ENCODE data around the gene INO80D. TPM values are rescaled to one million over a fixed set of nuclear protein-coding genes. Genes with fewer than 3 reads are reported as not detected.
"Not testable (repeated sequence)": the region's sequence is repeated elsewhere in the genome, so short reads cannot be mapped to it uniquely, and the experiment has no call there.

The INO80D gene
- total RNA-seq, 1 donor from 2014 or later = 6.0 TPM

DNA sequence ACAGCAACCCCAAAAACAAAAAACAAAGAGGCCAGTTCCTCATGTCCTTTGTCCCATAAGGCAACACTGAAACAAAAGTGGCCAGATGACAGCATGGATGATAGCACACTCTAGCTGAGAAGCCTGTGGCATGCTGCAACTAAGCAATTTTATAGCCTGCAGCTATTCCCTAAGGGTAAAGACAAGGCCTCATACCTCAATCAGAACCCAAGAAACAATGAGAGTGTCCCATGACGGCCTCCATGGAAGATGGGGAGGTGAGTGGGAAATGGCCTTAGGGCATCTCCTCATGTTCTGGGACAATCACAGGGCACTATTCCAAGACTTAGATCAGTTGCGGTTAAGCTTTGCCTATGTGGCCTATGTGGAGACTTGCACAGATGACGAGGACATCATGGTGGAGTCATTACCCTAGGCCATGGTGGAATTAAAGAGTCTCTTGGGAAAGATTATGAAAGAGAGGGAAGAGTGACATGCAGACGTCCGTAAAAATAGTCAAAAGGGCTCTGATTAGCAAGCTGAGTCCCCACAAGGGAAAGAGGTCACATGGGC lies 103.1 kb downstream of the INO80D start:
- no peak for DNase-seq (ENCODE audit: low read depth in 2 of 2)

DNA sequence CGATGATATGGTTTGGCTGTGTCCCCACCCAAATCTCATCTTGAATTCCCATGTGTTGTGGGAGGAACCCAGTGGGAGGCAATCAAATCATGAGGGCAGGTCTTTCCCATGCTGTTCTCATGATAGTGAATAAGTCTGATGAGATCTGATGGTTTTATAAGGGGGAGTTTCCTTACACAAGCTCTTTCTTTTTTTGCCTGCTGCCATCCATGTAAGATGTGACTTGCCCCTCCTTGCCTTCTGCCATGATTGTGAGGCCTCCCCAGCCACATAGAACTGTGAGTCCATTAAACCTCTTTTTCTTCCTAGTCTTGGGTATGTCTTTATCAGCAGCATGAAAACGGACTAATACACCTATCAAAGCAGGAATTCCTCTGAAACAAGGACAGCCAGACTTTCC lies 107.2 kb downstream of the INO80D start:
- not testable (repeated sequence) for DNase-seq (ENCODE audit: low read depth in 2 of 2)

DNA sequence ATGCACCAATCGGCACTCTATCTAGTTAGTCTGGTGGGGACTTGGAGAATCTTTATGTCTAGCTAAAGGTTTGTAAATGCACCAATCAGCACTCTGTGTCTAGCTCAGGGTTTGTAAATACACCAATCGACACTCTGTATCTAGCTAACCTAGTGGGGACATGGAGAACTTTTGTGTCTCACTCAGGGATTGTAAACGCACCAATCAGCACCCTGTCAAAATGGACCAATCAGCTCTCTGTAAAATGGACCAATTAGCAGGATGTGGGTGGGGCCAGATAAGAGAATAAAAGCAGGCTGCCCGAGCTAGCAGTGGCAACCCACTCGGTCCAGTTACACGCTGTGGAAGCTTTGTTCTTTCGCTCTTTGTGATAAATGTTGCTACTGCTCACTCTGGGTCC lies 108.3 kb downstream of the INO80D start:
- not testable (repeated sequence) for DNase-seq (ENCODE audit: low read depth in 2 of 2)

DNA sequence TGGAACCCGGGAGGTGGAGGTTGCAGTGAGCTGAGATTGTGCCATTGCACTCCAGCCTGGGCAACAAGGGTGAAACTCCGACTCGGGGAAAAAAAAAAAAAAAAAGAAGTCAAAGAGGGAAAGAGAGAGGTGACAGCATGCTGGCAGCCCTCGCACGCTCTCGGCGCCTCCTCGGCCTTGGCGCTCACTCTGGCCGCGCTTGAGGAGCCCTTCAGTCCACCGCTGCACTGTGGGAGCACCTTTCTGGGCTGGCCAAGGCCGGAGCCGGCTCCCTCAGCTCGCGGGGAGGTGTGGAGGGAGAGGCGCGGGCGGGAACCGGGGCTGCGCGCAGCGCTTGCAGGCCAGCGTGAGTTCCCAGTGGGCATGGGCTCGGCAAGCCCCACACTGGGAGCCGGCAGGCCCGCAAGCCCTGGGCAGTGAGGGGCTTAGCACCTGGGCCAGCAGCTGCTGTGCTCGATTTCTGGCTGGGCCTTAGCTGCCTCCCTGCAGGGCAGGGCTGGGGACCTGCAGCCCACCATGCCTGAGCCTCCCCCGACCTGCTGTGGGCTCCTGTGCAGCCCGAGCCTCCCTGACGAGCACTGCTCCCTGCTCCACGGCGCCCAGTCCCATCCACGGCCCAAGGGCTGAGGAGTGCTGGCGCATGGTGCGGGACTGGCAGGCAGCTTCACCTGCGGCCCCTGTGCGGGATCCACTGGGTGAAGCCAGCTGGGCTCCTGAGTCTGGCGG lies 108.9 kb downstream of the INO80D start:
- not testable (repeated sequence) for DNase-seq (ENCODE audit: low read depth in 2 of 2)

DNA sequence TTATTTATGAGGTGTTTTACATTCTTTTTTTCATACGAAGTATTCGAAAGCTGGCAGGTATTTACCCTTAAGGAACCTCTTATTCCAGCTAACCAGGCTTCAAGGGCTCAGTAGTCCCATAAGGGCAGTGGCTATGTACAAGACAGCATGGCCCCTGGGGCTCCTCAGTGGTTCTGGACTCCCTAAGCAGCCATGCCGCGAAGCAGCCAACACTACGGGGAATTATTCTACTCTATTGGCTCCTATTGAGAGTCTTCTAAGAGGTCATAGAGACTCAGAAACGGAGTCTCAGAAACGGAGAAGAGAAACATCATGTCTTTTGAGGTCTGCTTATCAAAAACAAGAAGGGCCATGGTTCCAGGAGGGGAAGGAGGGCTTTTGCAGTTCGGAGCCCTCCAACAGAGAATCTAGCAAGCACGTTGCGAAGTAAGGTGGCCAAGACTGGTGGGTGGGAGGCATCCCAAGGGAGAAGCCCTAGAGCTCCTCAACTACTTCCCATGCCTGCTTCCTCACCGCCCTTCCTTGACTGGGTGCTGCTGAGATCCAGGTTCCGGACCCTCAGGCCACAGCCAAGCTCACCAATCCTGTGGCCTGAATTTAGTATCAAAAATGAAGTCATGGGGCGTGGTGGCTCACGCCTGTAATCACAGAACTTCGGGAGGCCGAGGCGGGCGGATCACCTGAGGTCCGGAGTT lies 109.7 kb downstream of the INO80D start:
- no peak for DNase-seq (ENCODE audit: low read depth in 2 of 2)

DNA sequence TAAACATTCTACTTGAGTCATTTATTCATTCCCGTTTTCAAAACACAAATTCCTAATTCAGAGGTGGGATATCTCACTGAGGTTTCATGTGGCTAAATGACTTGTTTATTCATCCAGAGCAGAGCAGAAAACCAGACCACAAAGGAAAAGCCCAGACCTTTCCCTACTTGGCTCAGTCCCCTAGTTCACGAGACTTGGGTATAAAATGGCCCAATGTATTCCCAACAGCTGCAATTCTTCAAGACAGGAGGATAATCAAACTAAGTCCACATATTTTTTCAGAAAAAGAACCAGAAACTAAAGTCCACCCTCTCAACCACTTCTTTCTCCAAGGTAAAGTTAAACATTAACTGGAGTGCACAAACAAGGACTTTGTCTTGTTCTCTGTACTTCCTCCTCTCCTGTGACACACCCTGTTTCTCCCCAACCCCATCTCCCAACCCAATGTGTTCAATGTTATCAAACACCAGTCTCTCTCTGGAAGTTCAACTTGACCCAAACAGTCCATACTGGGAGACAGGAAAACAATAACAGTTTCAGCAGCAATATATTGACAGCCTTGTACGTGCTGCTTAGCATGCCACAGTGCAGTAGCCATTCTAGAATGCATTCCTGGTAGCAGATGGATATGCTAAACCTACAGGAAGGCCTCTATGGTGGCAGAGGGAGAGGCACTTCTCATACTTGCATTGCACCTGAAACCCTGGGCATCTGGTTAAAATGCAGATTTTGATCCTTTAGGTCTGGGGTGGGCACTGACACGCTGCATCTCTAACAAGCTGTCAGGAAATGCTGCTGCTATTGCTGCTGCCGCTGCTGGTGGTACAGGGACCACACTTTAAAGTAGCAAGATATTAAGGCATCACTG lies 110.7 kb downstream of the INO80D start:
- DNase-seq (ENCODE audit: low read depth in 2 of 2) = no peak

DNA sequence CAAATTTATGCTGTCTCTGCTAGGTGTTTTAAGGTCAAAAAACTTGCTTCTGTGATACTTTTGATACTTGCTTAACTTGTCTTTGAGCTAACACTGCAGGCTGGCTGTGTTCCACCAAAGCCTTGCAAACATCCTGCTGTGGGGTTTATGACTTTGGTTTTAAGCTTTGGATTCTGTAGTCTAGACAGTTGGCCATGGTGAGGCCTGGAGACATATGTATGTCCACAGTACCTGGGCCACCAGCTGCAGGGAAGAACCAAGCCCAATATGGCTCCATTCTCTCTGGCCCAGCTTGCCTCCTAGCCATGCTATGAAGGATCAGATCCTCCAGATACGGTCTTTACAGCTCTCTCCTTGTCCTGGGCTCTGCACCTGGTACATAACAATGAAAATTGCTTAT lies 113.9 kb downstream of the INO80D start:
- no peak for DNase-seq (ENCODE audit: low read depth in 2 of 2)

DNA sequence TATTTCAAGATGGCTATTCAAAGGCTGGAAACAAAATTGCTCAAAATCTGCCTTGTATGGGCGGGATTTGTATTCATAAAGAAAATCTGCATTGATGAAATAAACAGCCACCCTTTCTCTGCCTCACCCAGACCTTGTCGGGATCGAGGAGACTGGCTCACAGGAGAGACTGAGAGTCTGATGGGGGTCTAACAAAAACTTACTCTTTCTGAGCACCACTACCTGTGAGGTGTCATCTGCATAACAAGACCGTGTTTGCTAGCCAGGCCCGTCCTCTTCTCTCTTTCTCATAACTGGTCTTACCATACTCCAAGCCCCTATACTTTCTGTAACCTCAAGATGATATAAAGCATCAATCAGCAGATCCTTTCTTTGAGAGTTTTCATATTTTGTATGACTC lies 115.6 kb downstream of the INO80D start:
- DNase-seq (ENCODE audit: low read depth in 2 of 2) = no peak

DNA sequence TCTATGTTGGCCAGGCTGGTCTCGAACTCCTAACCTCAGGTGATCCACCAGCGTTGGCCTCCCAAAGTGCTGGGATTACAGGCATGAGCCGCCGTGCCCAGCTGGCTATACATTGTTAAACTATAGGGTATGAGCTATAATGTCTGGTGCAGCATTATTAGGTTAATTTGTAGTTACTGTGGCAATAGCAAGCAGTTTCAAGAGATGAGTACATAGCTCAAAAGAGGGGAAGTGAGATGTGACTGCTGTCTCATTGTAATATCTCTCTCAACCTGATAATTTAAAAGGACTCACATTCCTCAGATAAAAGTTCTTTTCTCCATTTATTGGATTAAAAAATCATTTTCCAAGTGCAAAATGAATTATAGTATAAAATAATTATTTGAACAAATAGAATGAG lies 116.4 kb downstream of the INO80D start:
- DNase-seq (ENCODE audit: low read depth in 2 of 2) = no peak

DNA sequence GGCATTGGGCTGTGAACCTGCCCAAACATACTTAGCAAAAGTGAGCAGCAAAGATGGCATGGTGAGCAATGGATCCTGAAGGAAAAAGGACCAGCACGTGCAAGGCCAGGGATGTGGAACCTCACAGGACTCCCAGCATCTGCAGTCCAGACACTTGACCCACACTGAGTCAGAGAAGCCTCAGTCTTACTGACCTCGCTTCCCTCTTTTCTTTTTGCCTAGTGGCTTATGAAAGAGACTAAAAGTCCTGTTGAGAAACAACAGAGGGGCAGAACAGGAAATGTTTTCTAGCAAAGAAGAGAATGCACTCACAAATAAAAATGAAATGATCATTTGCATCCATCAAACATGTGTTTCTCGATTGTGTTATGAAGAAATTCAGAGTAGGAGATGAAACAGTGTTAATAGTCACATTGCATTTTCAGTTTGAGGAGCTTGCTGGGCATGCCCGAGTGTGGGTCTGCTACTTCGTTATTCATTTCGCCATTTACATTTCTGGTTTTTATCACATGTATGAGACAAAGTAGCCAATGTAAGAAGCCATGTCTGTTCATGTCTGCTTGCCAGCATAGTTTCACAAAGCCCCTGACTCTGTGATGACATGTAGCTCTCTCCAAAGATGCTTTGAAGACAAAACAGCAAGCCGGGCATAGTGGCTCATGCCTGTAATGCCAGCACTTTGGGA lies 118.4 kb downstream of the INO80D start:
- peak in 1 of 2 donors; percentile 25 for DNase-seq (ENCODE audit: low read depth in 2 of 2)

DNA sequence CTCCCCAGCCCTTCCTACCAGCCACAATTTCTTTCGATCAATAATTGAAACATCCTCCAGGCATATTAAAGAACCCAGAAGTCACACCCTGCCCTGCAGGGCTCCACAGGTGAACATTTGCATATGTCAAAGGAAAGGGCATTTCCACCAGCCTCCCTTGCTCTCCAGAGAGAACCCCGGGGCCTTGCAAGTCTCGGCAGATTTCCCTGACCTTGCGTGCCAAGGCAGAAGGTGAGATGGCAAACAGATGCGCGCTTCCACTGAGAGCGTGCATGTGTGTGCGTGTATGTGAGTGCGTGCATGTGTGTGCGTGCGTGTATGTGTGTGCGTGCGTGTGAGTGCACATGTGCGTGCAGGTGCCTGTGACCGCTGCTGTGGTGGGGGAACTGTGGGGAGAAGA lies 120.3 kb downstream of the INO80D start:
- DNase-seq (ENCODE audit: low read depth in 2 of 2) = no peak

DNA sequence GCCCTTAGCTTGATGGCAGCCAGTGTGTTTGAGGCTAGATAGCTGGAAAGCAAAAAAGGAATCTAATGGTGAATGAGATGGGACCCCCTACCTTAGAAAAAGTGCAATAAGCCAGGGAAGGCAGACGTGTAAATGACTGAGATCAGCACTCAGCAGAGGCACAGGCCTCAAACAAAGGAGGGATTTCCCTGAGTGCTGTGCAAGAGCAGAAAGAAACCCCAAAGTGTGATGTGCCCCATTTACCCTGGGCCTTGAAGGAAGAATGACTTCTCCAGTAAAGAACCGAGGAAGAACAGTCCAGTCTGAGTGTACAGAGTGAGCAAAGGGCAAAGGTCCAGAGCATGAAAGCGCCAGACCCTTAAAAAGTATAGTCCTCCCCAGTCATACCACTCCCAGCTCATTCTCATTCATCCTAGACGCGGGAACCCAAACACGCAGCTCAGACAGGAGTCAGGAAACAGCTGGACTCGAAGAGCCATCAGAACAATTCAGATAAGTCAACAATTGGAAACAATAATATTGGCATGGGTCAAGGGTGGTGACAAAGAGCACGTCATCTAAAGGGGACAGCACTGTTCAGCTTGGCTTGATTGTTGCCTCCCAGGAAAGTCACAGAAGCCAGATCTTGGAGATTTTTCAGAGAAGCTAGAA lies 121.7 kb downstream of the INO80D start:
- DNase-seq (ENCODE audit: low read depth in 2 of 2) = peak; percentile 93 to 94

DNA sequence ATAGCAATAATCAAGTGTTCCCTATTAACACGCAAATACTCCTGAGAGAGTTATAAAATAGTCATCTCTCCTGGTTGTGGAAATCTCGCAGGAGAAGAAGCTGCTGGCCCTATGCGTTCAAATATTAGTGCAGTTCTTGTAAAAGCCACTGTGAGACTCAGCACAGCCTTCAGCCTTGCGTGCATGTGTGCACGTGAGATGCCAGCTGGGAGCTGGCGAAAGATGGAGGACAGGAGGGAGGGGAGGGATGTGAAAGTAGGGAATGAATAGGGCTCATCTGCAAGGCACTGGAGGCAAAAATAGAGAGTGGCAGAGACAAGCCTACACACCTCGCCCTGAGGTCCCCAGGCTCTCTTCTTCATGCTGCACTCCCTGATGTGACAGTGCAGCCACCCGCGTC lies 126.5 kb downstream of the INO80D start:
- no peak for DNase-seq (ENCODE audit: low read depth in 2 of 2)

DNA sequence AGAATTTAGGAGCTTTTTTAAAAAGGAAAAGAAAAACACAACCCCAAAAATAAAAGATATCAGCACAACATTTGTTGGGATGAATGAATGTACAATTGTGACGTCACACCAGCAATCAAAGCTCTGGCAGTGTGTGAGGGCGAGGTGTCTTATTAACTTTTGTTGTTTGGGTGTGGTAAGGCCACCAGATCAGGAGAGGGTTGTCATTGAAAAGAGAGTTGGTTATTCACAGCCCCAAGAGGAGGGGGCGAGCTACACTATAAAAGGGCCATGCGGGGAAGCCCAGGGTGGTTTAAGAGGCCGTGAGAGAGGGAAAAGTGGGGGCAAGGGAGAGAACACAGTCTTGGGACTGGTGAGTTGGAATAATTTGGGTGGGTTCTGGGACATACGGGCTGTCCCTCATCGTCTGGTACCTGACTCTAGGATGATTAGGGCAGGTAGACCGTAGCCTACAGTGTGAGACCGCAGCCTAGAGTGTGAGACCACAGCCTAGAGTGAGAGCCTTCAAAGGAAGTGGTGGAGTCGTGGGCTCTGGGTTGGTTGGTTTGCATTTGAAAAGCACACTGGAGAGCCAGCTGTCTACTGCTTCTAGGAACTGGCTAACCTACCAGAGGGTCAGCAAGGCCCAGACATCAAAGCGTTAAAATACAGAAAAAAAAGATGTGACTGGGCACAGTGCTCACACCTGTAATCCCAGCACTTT lies 128.4 kb downstream of the INO80D start:
- no peak for DNase-seq (ENCODE audit: low read depth in 2 of 2)

DNA sequence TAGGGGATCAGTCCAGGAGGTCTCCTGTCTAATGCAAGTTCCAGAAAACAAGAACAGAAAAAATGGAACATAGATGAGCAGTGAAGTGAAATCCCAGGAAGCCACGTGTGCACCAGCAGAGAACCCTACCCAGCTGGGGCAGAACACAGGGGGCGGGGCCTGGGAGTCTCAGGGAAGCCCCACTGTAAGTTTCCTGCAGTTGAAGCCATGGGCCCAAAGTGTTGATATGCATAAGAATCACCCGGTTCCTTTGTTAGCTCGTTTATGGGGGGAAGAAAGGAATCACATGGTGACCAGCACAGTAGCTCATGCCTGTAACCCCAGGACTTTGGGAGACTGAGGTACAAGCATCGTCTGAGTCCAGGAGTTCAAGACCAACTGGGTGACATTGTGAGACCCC lies 131.3 kb downstream of the INO80D start:
- DNase-seq (ENCODE audit: low read depth in 2 of 2) = no peak

DNA sequence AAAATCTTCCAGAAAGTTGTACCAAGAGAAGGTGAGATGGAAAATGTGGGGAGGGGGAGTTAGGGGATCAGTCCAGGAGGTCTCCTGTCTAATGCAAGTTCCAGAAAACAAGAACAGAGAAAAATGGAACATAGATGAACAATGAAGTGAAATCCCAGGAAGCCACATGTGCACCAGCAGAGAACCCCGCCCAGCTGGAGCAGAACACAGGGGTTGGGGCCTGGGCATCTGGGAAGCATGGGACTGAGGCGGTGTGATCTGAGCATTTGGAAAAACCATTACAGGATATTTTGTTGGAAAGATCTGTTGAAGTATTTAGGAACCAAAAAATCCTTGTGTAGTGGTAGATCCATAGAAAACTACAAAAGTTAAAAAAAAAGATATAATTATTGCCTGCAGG lies 133.7 kb downstream of the INO80D start:
- DNase-seq (ENCODE audit: low read depth in 2 of 2) = no peak

DNA sequence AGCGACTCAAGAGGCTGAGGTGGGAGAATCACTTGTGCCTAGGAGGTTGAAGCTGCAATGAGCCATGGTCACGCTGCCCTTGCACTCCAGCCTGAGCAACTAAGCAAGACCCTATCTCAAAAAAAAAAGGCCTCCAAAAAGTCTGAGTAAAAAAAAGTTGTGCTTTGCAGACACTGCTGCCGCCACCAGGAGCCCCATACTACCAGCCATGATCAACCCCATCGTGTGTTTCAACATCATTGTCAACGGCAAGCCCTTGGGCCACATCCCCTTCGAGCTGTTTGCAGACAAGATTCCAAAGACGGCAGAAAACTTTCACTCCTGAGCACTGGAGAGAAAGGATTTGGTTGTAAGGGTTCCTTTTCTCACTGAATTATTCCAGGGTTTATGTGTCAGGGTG lies 137.1 kb downstream of the INO80D start:
- DNase-seq (ENCODE audit: low read depth in 2 of 2) = no peak

DNA sequence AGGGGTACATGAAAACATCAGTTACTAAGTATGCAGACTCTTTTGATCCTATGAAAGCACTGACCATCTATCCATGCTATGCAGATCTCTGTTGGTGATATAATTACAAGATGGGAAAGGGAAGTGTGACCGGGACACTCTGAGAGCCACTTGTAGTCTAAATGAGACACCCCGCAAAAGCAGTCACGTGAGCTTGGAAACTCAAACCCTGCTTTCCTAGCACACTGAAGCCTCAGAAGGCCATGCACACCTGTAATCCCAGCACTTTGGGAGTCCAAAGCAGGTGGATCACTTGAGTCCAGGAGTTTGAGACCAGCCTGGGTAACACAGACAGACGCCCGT lies 137.5 kb downstream of the INO80D start:
- no peak for DNase-seq (ENCODE audit: low read depth in 2 of 2)

DNA sequence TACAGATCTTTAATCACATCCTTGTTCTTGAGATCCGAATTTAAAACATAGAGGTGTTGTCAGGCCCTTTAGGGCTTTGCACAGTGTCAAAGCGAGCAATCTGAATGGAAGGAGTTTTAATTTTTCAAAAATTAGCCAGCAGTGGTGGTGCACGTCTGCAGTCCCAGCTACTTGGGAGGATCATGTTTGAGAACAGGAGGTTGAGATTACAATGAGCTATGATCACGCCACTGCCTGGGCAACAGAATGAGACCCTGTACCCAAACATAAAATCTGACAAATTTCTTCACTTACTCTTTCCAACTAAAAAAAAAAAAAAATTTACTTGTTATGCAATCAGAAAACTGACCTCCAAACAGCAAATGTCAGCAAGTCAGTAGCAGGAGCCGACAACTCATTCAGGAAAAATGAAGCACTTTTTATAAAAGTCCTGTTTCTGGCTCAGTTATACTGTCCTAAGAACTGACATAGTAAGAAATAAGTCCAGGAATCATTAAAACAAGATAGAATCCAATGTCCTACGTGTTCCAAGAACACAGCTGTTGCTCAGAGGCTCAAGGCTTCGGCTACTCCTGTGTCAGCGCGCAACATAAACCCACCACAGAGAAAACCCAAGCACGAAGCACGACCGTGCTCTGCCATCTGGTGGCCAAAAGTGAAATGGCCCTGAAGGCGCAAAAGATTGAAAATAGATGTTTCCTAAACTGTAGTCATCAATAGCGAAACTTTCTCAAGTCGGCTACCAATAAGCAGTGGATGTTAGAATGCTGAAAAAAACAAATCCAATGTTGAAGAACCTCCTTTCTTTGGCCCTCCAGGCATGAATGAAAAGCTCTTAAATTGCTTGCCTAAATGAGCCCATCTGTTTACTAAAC lies 138.1 kb downstream of the INO80D start:
- peak; percentile 45 to 66 for DNase-seq (ENCODE audit: low read depth in 2 of 2)

All from dermis microvascular lymphatic vessel endothelial cell (primary cell).